Adrenal gland (tissue), 5 donors: Measurements from ENCODE around the gene CCDC69.

Experiments used
- POLR2A ChIP-seq, 2 donors: fragments of 450-650 bp; IDR thresholded peaks; one replicate each; pipeline ENCODE4 v1.6.1; 2017; ENCODE audit warnings: antibody characterized with exemption in 2 of 2, mild to moderate bottlenecking in 2 of 2, moderate library complexity in 1 of 2
- TF ChIP-seq, protein P1 (sequence below), 6 experiments: fragments of 450-650 bp in 4 of 6; fragments of 200-600 bp in 2 of 6; sonication (generic) in 1 of 6; IDR thresholded peaks; 1 replicate in 5 of 6; 2 replicates in 1 of 6; pipeline versions ENCODE4 v1.5.1 to v1.8.0; 2016 to 2021; ENCODE audit warnings: antibody characterized with exemption in 6 of 6, mild to moderate bottlenecking in 2 of 6, moderate library complexity in 1 of 6
- donor health status: DM: no; HTN: no; CAD: no.

DNA sequence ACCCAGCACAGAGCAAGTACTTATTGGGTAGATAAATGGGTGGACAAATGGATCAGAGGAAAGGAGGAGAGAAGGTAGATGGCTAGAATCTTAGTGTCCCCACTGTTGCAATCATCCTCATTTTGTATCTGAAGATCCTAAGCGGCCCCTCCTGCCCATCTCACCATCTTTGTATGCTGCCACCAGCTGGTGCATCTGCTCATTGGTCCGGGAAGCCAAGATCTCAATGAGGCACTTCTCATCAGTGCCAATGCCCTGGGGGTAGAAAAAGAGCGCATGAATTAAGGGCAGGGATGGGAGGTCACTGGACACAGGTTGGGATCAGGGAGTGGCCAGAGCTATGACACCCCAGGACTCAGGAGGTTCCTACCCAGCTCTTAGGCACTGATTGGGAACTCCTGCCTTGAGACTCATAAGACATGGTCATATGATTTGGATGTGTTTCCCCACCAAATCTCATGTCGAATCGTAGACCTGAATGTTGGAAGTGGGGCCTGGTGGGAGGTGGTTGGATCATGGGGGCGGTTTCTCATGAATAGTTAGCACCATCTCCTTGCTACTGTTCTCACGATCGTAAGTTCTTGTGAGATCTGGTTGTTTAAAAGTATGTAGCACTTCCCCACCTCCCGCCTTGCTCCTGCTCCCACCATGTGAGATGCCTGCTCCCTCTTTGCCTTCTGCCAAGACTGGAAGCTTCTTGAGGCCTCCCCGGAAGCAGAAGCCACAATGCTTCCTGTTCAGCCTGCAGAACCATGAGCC lies 86.6 kb downstream of the CCDC69 start:
- TF ChIP-seq, protein P1, sequence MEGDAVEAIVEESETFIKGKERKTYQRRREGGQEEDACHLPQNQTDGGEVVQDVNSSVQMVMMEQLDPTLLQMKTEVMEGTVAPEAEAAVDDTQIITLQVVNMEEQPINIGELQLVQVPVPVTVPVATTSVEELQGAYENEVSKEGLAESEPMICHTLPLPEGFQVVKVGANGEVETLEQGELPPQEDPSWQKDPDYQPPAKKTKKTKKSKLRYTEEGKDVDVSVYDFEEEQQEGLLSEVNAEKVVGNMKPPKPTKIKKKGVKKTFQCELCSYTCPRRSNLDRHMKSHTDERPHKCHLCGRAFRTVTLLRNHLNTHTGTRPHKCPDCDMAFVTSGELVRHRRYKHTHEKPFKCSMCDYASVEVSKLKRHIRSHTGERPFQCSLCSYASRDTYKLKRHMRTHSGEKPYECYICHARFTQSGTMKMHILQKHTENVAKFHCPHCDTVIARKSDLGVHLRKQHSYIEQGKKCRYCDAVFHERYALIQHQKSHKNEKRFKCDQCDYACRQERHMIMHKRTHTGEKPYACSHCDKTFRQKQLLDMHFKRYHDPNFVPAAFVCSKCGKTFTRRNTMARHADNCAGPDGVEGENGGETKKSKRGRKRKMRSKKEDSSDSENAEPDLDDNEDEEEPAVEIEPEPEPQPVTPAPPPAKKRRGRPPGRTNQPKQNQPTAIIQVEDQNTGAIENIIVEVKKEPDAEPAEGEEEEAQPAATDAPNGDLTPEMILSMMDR (IDR thresholded peaks at IDR 0.05): no peak
- TF ChIP-seq POLR2A (IDR thresholded peaks at IDR 0.05): no peak
